Natural killer cell treated with Interleukin-12 subunit alpha and Interleukin-12 subunit beta and Interleukin-15 and Interleukin-18, amount 100 ng/mL, for 72 hours (primary cell): ENCODE data around the gene ABHD16A. TPM values are rescaled to one million over a fixed set of nuclear protein-coding genes. Genes with fewer than 3 reads are reported as not detected.
"Not testable (repeated sequence)": the region's sequence is repeated elsewhere in the genome, so short reads cannot be mapped to it uniquely, and the experiment has no call there.

ENCODE experiments used
- ATAC-seq, 2 donors: fragments of 150-1000 bp; cut with Tn5 transposase in 1 of 2; sonication (Bioruptor Pico), chemical (Tn5 transposase) in 1 of 2; 2 replicates each; pipeline ENCODE4 v1.10.0; 2021
- DNase-seq: peaks from one replicate; pipeline ENCODE4 v3.0.0; 2022; ENCODE audit warnings: low spot score
- H3K27ac Mint-ChIP-seq, 2 donors: 1 replicate in 1 of 2; 2 replicates in 1 of 2; pipeline ENCODE4 v1.8.0; 2022; ENCODE audit warnings: mixed read lengths in 2 of 2, mild to moderate bottlenecking in 1 of 2, moderate library complexity in 1 of 2
- H3K27me3 Mint-ChIP-seq, 2 donors: 1 replicate in 1 of 2; 2 replicates in 1 of 2; pipeline ENCODE4 v1.8.0; 2022; ENCODE audit warnings: mixed read lengths in 2 of 2
- H3K36me3 Mint-ChIP-seq: one replicate; pipeline ENCODE4 v1.8.0; 2022; ENCODE audit warnings: mixed read lengths
- H3K4me1 Mint-ChIP-seq, 2 donors: 1 replicate in 1 of 2; 2 replicates in 1 of 2; pipeline ENCODE4 v1.8.0; 2022; ENCODE audit warnings: low read depth in 2 of 2, mixed read lengths in 2 of 2, mild to moderate bottlenecking in 1 of 2
- H3K4me3 Mint-ChIP-seq: one replicate; pipeline ENCODE4 v1.8.0; 2022; ENCODE audit warnings: mixed read lengths
- H3K9me3 Mint-ChIP-seq: 2 replicates; pipeline ENCODE4 v1.8.0; 2022; ENCODE audit warnings: mixed read lengths
- total RNA-seq, 2 donors: library from RNA; stranded (reverse); gene quantifications; one replicate each; pipeline ENCODE4 v1.2.3, GENCODE V29; 2022

Gene ABHD16A
- total RNA-seq, 2 donors from 2014 or later: 60.6 to 77.5 TPM

DNA sequence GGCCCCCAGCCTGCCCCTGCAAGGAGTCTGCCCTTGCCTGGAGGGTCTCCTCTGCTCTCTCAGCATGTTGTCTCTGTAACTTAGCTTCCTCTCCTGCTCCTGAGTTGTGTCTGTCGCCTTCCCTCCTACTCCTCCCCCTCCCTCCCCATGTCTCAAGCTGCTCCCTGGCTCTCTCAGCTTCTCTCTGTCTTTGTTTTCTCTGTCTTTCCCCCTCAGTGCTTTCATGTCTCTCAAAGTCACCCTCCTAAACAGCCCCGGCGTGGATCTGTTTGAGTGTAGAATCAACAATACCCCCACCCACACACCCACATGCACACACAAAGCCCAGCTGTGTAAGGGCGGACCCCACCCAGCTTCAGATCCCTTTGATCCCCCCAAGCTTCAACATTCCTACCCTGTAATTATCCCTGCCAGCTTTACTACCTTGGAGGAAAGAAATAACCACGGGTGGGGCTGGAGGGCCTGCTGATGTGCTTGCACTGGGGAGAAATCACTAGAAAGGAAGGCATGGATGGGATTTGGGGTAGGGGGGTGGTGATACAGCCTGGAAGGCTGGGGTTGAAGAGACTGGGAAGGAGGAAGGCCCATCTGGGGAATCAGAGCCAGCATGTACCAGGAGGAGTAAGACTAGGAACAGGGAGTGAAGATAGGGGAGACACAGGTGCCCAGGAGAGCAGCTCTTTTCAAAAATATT lies 11.0 kb upstream of the ABHD16A start:
- no peak for DNase-seq
- peaks cover 0 to 2% of the 10 kb centered on the region in 2 donors for H3K27me3 Mint-ChIP-seq
- peaks cover 12 to 17% of the 10 kb centered on the region in 2 donors for H3K4me1 Mint-ChIP-seq
- H3K9me3 Mint-ChIP-seq: no peaks in the 10 kb centered on the region
- no peaks in the 10 kb centered on the region for H3K36me3 Mint-ChIP-seq
- no peak overlapping the region for H3K4me3 Mint-ChIP-seq
- H3K27ac Mint-ChIP-seq: no peak overlapping the region
- no peak for ATAC-seq

DNA sequence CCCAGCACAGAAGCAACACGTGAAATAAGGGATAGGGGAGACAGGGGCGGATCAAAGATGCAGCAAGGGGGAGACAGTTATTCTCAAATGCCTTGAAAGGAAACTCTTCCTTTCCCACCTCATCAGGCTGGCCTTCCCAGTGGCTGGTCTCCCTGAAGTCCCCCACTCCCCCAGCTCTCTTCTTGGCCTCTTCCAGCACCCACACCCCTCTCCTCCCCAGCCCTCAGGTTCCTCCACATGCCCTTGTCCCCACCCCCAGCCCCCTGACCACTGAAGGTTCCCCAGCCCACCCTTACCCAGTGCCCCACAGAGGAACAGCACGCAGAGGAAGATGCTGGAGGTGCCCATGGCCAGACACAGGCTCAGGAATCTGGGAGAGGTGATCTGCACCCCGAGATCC lies 10.3 kb upstream of the ABHD16A start:
- DNase-seq: no peak
- Mint-ChIP-seq H3K36me3 (no peaks in the 10 kb centered on the region), H3K27ac (peak overlapping the region in 1 of 2 donors; percentile 9), H3K4me1 (peaks cover 12 to 17% of the 10 kb centered on the region in 2 donors), H3K4me3 (no peak overlapping the region), H3K27me3 (peaks cover 0 to 2% of the 10 kb centered on the region in 2 donors), H3K9me3 (no peaks in the 10 kb centered on the region)
- no peak for ATAC-seq

DNA sequence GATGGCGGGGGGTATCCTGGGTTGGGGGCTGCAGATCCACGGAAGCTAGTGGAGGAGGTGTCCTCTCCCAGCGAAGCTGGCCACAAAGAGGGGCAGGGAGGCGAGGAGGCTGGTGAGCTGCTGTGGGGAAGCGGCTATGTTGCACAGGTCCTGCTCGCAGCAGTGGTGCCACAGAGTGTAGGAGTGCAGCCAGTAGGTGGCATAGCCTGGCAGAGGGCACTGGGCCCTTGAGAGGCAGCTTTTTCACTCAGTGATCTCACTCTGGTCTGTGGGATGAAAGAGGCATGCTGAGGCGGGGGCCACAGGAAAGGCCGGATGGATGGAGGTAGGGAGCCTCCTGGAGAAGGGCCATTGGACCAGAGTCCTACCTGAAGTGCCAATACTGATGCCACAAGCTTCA lies 9.2 kb upstream of the ABHD16A start:
- DNase-seq (no peak), ATAC-seq (no peak)

DNA sequence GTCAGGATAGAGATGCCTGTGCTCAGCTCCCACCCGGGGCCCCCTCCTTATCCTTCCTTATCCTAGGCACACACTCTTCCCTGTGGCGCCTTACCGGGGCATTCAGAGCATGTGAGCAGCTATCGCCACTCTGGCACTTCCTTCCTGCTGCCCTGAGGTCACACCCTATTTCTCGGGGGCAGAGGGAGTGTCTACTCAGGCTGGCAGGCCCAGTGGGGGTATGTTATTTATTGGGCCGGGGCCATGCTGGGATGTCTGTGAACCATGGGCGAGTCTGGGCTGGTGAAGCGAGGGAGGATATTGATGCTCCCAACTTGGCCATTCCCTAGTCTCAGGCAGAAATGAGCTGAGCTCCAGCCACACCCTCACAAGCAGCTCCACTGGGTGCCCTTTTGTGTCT lies 8.1 kb upstream of the ABHD16A start:
- Mint-ChIP-seq H3K9me3 (no peaks in the 10 kb centered on the region), H3K36me3 (no peaks in the 10 kb centered on the region), H3K4me1 (peaks cover 12 to 17% of the 10 kb centered on the region in 2 donors), H3K27ac (peak overlapping the region; percentile 27 to 80), H3K27me3 (peaks cover 0 to 2% of the 10 kb centered on the region in 2 donors), H3K4me3 (peak overlapping the region; percentile 39)
- ATAC-seq (peak; percentile 46 to 51), DNase-seq (no peak)

More for the DNA sequence above, 9.2 kb upstream of the ABHD16A start:
- Mint-ChIP-seq H3K4me1 (peaks cover 12 to 17% of the 10 kb centered on the region in 2 donors), H3K27me3 (peaks cover 0 to 2% of the 10 kb centered on the region in 2 donors), H3K4me3 (no peak overlapping the region), H3K36me3 (no peaks in the 10 kb centered on the region), H3K9me3 (no peaks in the 10 kb centered on the region), H3K27ac (no peak overlapping the region)

DNA sequence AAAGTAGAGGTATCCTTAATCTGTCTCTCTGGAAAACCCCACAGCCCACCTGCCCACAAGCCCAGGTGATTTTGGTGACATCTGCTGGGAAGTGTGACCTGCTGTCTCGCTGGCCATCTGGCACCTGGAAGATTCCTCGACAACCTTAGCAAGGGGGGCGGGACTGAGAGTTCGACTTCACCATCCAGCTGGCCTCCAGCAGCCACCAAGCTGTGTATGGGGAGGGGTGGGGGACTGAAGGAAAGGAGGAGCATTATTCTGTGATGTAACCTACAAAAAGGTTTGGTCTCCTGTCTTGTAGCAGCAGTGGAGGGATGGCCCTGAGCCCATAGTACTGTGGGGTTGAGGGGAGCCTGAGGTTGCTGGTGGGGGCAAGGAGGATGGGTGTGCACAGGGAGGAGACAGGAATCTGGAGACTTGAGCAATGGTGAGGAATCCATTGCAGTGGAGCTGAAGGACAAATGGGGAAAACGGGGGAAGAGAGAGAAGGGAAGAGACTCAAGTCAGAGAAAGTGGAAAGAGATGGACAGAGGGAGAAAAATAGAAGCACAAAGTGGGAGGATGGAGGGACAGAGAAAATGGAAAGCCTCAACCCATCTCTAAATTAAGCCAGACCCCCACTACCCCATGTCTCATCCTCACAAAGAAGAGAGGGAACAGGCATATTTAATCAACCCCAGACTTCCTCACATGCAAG lies 7.5 kb upstream of the ABHD16A start:
- Mint-ChIP-seq H3K9me3 (no peaks in the 10 kb centered on the region), H3K27ac (peak overlapping the region; percentile 27 to 80), H3K4me1 (peaks cover 12 to 17% of the 10 kb centered on the region in 2 donors), H3K36me3 (no peaks in the 10 kb centered on the region), H3K27me3 (peaks cover 0 to 2% of the 10 kb centered on the region in 2 donors), H3K4me3 (peak overlapping the region; percentile 39)
- ATAC-seq: no peak
- DNase-seq: no peak

DNA sequence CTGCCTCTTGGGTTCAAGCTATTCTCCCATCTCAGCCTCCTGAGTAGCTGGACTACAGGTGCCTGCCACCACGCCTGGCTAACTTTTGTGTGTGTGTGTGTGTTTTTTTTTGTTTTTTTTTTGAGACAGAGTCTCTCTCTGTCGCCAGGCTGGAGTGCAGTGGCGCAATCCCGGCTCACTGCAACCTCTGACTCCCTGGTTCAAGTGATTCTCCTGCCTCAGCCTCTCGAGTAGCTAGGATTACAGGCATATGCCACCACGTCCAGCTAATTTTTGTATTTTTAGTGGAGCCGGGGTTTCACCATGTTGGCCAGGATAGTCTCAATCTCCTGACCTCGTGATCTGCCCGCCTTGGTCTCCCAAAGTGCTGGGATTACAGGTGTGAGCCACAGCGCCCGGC lies 6.0 kb upstream of the ABHD16A start:
- not testable (repeated sequence) for H3K9me3 Mint-ChIP-seq, H3K27ac Mint-ChIP-seq, H3K4me3 Mint-ChIP-seq, H3K27me3 Mint-ChIP-seq, DNase-seq, ATAC-seq, H3K36me3 Mint-ChIP-seq
- H3K4me1 Mint-ChIP-seq: peaks cover 12 to 17% of the 10 kb centered on the region in 2 donors

DNA sequence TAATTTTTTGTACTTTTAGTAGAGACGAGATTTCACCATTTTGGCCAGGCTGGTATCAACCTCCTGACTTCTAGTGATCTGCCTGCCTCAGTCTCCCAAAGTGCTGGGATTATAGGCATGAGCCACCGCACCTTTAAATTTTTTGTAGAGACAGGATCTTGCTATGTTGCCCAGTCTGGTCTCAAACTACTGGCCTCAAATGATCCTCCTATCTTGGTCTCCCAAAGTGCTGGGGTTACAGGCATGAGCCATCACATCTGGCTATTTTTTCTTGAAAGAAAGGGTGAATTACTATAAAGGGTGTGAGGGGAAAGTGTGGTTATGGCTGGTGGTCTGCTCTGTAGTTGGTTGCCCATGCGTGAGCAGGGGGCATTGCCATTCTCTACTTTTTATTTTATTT lies 5.1 kb upstream of the ABHD16A start:
- Mint-ChIP-seq H3K4me3 (no peak overlapping the region), H3K36me3 (no peaks in the 10 kb centered on the region), H3K27ac (no peak overlapping the region), H3K27me3 (peaks cover 0 to 2% of the 10 kb centered on the region in 2 donors), H3K4me1 (peaks cover 15 to 21% of the 10 kb centered on the region in 2 donors), H3K9me3 (no peaks in the 10 kb centered on the region)
- DNase-seq: no peak
- no peak for ATAC-seq

DNA sequence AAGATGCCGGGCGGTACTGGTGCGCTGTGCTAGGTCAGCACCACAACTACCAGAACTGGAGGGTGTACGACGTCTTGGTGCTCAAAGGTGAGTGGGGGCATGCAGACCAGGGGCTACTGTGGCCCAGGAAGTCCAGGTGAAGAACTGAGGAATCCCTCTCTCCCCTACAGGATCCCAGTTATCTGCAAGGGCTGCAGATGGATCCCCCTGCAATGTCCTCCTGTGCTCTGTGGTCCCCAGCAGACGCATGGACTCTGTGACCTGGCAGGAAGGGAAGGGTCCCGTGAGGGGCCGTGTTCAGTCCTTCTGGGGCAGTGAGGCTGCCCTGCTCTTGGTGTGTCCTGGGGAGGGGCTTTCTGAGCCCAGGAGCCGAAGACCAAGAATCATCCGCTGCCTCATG lies 4.6 kb upstream of the ABHD16A start:
- H3K4me1 Mint-ChIP-seq: peaks cover 15 to 23% of the 10 kb centered on the region in 2 donors
- peaks cover 2% of the 10 kb centered on the region for H3K36me3 Mint-ChIP-seq
- ATAC-seq (no peak), DNase-seq (no peak)
- no peaks in the 10 kb centered on the region for H3K9me3 Mint-ChIP-seq
- no peak overlapping the region for H3K4me3 Mint-ChIP-seq
- H3K27ac Mint-ChIP-seq: no peak overlapping the region
- H3K27me3 Mint-ChIP-seq: peaks cover 0 to 2% of the 10 kb centered on the region in 2 donors

DNA sequence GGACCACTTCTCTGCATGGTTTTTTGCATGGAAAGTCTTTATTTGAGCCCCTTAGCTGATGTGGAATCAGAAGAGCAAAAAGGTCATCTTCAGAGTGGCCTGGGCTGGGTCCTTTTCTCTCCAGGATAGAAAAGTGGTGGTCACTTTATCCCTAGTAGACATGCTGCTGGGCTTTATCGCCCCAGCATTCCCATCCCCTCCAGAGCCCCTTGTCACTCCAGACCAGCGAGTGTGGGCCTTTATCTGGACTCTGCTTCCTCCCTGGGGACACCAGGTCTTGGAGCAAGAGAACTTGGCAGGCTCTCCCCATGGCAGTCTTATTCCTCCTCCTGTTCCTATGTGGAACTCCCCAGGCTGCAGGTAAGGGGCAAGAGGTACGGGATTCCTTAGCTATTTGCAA lies 3.5 kb upstream of the ABHD16A start, which contains the start of gene LY6G6F:
Gene LY6G6F, plus strand, starts transcription at position 268 of the 400 bp plus-strand sequence. Its CDS starts 41 bp downstream, at position 309.
- Mint-ChIP-seq H3K4me1 (peaks cover 21 to 26% of the 10 kb centered on the region in 2 donors), H3K27ac (peak within 1 kb of the TSS in 1 of 2 donors; percentile 58)
- ATAC-seq: no peak

DNA sequence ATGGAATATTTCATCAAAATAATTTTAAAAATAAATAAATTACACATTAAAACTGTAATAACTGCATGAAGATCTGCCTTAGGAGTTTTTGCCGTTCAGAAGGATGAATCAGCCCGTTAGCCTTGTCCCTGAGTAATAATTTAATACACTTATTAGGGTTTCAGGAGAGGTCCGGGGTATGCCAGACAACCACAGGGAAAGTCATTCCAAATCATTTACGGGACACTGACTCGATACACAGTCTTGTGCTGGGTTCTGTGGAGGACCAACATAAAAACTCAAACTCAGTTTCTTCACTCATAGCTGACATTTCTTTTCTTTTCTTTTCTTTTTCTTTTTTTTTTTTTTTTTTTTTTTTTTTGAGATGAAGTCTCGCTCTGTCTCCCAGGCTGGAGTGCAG lies 2.8 kb upstream of the ABHD16A start:
- Mint-ChIP-seq H3K4me1 (peaks cover 23 to 26% of the 10 kb centered on the region in 2 donors), H3K27me3 (no peaks in the 10 kb centered on the region), H3K9me3 (no peaks in the 10 kb centered on the region), H3K36me3 (peaks cover 9% of the 10 kb centered on the region), H3K4me3 (no peak overlapping the region), H3K27ac (no peak overlapping the region)
- no peak for ATAC-seq
- no peak for DNase-seq

More for the DNA sequence above, 3.5 kb upstream of the ABHD16A start, which contains the start of gene LY6G6F:
- no peak within 1 kb of the TSS for H3K4me3 Mint-ChIP-seq
- DNase-seq: no peak
- no peaks in the 10 kb centered on the region for H3K27me3 Mint-ChIP-seq
- peaks cover 9% of the 10 kb centered on the region for H3K36me3 Mint-ChIP-seq
- no peaks in the 10 kb centered on the region for H3K9me3 Mint-ChIP-seq

DNA sequence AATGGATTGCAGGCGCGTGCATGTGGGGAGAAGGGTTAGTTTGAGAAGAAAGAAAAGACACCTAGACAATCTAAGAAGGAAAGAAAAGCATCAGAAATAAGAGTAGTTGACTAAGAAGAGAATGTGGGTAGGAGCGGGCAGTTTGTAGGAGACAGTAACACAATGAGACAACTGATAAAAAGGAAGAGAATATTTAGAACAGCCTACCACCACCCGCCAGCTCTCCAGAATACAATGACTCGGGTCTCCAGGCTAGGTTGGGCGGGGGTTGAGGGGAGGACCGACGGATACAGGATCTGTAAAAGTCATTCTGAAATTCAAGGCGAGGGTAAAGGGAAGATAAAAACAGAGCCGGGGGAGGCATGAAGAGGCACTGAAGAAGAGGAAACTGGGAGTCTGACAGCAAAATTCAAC lies 712 bp downstream of the ABHD16A start:
- Mint-ChIP-seq H3K27me3 (no peaks in the 10 kb centered on the region), H3K27ac (peak overlapping the region; percentile 95), H3K4me1 (peaks cover 29 to 30% of the 10 kb centered on the region in 2 donors), H3K9me3 (no peaks in the 10 kb centered on the region), H3K4me3 (peak overlapping the region; percentile 99), H3K36me3 (peaks cover 14% of the 10 kb centered on the region)
- ATAC-seq (peak in 1 of 2 donors; percentile 24), DNase-seq (no peak)

DNA sequence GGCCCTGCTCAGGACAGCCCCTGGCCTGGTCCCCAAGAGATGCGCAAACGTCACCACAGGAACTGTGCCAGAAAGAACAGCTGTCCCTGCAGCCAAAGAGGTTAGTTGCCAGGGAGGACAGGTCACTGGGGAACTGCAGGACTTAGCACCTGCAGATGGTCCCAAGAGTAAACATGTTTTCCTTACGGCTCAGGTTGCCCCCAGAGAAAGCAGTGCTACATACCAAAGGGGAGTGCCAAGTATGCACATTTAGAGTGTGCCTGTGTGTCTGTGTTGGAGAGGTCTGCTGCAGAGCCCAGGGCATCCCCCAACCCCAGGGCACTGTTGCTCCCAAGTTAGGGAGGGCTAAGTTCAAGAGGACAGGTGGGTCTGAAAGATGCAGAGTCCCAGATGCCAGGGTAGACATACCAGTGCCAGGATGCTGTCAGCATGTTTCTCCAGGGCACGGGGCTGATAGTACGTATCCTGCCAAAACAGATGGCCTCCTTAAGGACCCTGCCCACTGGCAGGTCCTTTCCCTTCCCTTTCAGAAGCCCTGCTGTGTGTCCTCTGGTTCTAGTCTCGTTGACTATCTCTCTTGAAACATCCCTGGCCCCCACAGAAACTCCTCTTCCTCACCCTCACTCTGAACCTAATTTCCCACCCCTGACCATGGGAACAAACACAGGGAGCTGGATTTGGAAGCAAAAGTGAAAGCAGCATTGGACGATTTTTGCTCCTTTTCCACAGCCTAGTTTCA lies 1.3 kb downstream of the ABHD16A start:
- peaks cover 32 to 33% of the 10 kb centered on the region in 2 donors for H3K4me1 Mint-ChIP-seq
- H3K4me3 Mint-ChIP-seq: peak overlapping the region; percentile 99
- H3K36me3 Mint-ChIP-seq: peaks cover 17% of the 10 kb centered on the region
- DNase-seq (no peak), ATAC-seq (no peak)
- H3K27me3 Mint-ChIP-seq: no peaks in the 10 kb centered on the region
- H3K27ac Mint-ChIP-seq: peak overlapping the region; percentile 95
- no peaks in the 10 kb centered on the region for H3K9me3 Mint-ChIP-seq

DNA sequence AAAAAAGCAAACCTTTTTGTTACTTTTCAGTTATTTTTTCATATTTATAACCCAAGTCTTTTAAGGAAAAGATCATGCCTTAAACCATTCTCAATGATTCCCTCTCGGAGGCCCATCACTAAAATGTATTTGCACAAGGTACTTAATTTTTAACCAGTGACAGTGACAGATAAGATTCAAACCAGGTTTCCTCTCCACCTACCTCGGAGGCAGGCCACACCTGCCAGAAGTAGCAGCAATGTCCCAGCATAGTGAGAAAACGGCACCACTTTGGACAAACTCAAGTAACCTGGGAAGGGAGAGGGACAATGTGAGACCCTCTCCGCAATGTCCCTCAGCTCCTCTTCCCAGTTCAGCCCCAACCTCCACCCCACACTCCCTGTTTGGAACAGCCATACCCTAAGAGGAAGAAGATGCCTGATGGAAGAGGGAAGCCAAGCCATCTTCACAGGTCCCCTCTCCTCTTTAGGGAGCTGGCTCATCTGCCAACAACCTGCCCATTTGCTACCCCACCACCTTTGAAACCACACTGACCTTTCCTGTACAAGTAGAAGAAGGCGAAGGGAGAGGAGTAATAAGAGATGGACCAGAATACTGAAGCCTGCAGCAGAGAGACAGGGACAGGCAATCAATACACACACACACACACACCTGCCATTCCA lies 2.3 kb downstream of the ABHD16A start:
- no peak for DNase-seq
- peaks cover 32 to 33% of the 10 kb centered on the region in 2 donors for H3K4me1 Mint-ChIP-seq
- ATAC-seq: no peak
- peak overlapping the region; percentile 99 for H3K4me3 Mint-ChIP-seq
- peaks cover 17% of the 10 kb centered on the region for H3K36me3 Mint-ChIP-seq
- H3K27ac Mint-ChIP-seq: peak overlapping the region; percentile 95
- no peaks in the 10 kb centered on the region for H3K27me3 Mint-ChIP-seq
- no peaks in the 10 kb centered on the region for H3K9me3 Mint-ChIP-seq
